Measurements from ENCODE around the gene LPIN2. TPM values are rescaled to one million over a fixed set of nuclear protein-coding genes. Genes with fewer than 3 reads are reported as not detected.

Gene LPIN2
- polyA plus RNA-seq, 3 donors from 2014 or later, result 17.3 to 80.1 (median 31.0) TPM

DNA sequence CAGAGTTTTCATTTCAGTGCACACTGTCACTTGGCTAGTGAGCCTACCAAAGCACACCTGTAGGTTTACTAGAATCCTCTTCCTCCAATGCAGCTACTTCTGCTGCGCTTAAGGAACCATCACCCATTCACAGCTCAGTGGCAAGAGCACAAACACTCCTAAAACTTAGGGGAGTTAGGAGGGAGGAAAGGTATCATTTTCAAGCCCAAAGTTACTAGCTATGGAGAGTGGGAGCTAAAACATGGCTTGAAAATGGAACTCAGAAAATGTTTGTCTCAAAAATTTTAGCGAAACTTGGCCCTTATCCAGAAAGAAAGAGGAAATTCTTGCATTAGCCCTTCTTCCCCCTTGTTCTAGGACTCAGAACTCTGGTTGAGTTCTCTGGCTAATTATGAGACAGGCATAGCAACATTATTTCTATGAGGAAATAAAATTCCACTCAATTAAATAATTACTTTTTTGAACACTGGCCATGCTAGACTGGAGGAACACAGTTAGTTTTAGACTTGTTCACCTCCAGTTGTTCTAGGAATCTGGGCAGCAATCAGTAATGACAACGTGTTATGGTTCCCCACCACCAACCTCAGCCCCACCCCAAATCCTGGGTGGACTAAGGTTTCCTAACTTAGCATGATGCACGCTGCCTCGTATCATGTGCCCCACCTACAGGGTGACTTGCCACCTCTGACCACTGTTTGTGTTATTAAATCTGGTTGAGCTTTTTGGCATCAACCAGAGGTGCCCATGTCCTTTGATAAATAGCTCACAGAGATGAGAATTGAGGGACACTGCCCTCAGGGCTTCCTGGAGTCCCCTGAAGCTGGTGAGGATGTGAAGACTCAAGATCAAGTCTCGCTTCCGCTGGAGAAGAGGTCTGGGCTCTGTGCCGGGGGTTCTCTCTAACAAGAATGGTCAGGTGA lies 32.8 kb downstream of the LPIN2 start:
- H3K4me1 Mint-ChIP-seq, result peaks cover 89 to 95% of the 10 kb centered on the region in 2 donors
- H3K36me3 Mint-ChIP-seq, result peaks cover 0 to 11% (median 0%) of the 10 kb centered on the region in 3 donors
- DNase-seq, result peak in 2 of 3 donors; percentile 26 to 41
- peaks cover 0 to 3% (median 2%) of the 10 kb centered on the region in 3 donors for H3K27me3 Mint-ChIP-seq (ENCODE audit: low read depth in 3 of 3)
- H3K27ac Mint-ChIP-seq, result peak overlapping the region; percentile 93 to 99 (median 97)
- no peaks in the 10 kb centered on the region for H3K9me3 Mint-ChIP-seq
- peak overlapping the region; percentile 84 to 98 (median 88) for H3K4me3 Mint-ChIP-seq

DNA sequence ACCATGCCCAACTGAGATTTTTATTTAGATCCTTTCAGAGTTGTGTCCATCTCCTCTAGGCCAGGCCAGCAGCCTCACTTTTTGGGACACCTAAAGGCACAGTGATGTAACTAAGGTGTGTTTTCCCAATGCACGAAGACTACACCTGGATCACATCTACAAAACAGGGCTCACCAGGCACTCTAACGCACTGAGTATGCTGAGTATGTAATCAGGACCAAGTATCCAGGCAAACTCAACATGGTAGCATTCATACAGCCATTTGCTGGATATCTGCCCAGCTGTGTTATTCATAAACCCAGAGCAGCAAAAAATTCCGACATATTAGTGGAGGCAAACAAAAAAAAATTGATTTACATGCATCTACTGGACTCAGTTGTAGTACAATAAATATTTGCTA lies 33.8 kb downstream of the LPIN2 start:
- peaks cover 86 to 95% of the 10 kb centered on the region in 2 donors for H3K4me1 Mint-ChIP-seq
- no peaks in the 10 kb centered on the region for H3K9me3 Mint-ChIP-seq
- peak overlapping the region; percentile 93 to 99 (median 97) for H3K27ac Mint-ChIP-seq
- H3K36me3 Mint-ChIP-seq, result peaks cover 0 to 11% (median 0%) of the 10 kb centered on the region in 3 donors
- DNase-seq, result no peak
- peak overlapping the region; percentile 84 to 98 (median 88) for H3K4me3 Mint-ChIP-seq
- H3K27me3 Mint-ChIP-seq (ENCODE audit: low read depth in 3 of 3), result peaks cover 0 to 3% (median 2%) of the 10 kb centered on the region in 3 donors

DNA sequence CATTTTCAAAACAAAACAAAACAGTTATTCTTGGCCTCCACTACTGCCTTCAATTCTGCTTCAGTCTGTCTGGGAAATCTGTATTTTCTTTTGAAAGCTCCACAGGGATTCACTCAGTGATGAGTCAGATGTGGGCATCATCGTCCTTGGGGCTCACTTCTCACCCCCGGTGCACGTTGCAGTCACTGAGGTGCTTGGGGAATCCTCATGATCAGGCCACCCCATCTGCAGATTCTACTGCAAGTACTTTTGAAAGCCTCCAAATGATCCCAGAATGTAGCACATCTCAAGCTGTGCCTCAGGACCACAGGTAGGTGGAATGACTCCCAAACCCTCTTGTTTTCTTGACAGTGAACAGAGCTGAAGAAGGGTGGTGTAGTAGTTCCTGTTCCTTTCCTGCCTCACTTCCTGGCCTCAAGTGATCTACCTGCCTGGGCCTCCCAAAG lies 34.3 kb downstream of the LPIN2 start:
- H3K36me3 Mint-ChIP-seq, result peaks cover 0 to 11% (median 0%) of the 10 kb centered on the region in 3 donors

DNA sequence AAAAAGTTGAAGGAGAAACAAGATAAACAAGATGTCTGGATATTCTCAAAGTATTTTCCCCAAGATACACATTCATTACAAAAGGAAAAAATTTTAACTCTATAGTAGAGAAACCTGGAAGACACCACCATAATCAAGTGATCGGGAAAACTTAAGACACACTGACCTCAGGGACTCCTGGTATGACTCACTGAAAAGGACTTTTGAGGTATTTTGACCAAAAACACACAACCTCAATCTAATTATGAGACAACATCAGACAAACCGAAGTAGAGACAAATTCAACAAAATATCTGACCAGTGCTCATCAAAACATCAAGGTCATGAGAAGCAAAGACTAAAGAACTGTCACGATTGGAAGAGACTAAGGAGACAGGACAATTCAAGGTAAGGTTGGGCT lies 34.7 kb downstream of the LPIN2 start:
- Mint-ChIP-seq H3K27me3 (ENCODE audit: low read depth in 3 of 3) (peaks cover 0 to 3% (median 2%) of the 10 kb centered on the region in 3 donors), H3K36me3 (peaks cover 0 to 11% (median 0%) of the 10 kb centered on the region in 3 donors), H3K27ac (peak overlapping the region; percentile 93 to 99 (median 97)), H3K4me1 (peaks cover 87 to 92% of the 10 kb centered on the region in 2 donors), H3K4me3 (peak overlapping the region; percentile 84 to 98 (median 88)), H3K9me3 (no peaks in the 10 kb centered on the region)
- no peak for DNase-seq

More for the DNA sequence above, 34.3 kb downstream of the LPIN2 start:
- peak overlapping the region; percentile 93 to 99 (median 97) for H3K27ac Mint-ChIP-seq
- H3K27me3 Mint-ChIP-seq (ENCODE audit: low read depth in 3 of 3), result peaks cover 0 to 3% (median 2%) of the 10 kb centered on the region in 3 donors
- H3K4me1 Mint-ChIP-seq, result peaks cover 85 to 92% of the 10 kb centered on the region in 2 donors
- H3K9me3 Mint-ChIP-seq, result no peaks in the 10 kb centered on the region
- DNase-seq, result no peak
- peak overlapping the region; percentile 84 to 98 (median 88) for H3K4me3 Mint-ChIP-seq

DNA sequence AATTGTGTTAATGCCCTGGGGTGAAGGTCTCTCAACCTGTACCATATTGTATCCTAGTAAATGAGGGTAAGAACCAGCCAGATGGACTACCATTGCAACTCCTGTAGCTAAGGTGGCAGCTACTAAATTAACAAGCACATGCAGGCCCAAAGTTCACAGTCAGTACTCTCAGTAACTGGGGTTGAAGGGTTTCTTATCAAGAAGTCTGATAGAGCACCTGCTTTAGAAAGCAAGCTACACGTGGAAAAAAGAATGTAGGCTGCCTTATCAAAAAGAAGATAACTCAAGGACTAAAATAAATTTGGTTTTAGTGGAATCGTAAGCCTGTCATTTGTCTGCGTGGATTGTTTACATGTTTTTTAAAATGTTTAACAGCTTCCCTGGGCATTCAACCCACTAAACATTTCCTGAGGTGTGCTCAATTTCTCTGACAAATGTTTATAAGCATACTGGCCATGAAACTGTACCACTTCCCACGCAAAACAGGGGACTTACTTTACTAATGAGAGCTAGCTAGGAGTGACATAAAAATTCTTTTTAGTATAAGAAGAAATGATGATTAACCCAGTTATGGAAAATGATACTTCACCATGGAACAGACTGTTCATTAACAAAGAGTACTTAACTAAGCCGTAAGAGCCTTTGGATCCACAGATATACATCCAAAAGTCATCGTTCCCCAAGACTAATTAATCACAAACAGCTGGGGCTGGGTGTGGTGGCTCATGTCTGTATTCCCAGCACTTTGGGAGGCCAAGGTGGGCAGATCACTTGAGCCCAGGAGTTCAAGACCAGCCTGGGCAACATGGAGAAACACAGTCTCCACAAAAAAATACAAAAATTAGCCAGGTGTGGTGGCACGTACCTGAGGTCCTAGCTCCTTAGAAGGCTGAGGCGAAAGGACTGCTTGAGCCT lies 36.5 kb downstream of the LPIN2 start:
- DNase-seq, result no peak
- H3K9me3 Mint-ChIP-seq, result no peaks in the 10 kb centered on the region

DNA sequence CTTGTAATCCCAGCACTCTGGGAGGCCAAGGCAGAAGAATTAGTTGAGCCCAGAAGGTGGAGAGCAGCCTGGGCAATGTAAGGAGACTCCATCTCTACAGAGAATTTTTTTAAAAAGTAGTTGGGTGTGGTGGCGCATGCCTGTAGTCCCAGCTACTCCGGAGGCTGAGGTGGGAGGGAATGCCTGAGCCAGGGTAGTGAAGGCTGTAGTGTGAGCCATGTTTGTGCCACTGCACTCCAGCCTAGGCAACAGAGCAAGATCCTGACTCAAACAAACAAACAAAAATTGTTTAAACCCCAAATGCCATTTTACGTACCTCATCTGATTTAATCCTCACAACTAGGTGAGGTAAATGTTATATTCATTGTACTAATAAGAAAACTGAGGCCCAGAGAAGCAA lies 38.2 kb downstream of the LPIN2 start:
- H3K27ac Mint-ChIP-seq, result peak overlapping the region in 5 of 6 donors; percentile 41 to 63 (median 60)
- no peak for DNase-seq
- no peaks in the 10 kb centered on the region for H3K9me3 Mint-ChIP-seq
- H3K36me3 Mint-ChIP-seq, result peaks cover 0 to 11% (median 0%) of the 10 kb centered on the region in 3 donors
- peaks cover 87 to 92% of the 10 kb centered on the region in 2 donors for H3K4me1 Mint-ChIP-seq
- no peak overlapping the region for H3K4me3 Mint-ChIP-seq
- peaks cover 0 to 12% (median 11%) of the 10 kb centered on the region in 3 donors for H3K27me3 Mint-ChIP-seq (ENCODE audit: low read depth in 3 of 3)

More for the DNA sequence above, 36.5 kb downstream of the LPIN2 start:
- Mint-ChIP-seq H3K4me3 (peak overlapping the region; percentile 15 to 77 (median 44)), H3K4me1 (peaks cover 87 to 92% of the 10 kb centered on the region in 2 donors), H3K36me3 (peaks cover 0 to 11% (median 0%) of the 10 kb centered on the region in 3 donors), H3K27me3 (ENCODE audit: low read depth in 3 of 3) (peaks cover 2 to 11% (median 5%) of the 10 kb centered on the region in 3 donors), H3K27ac (peak overlapping the region; percentile 86 to 94 (median 90))

DNA sequence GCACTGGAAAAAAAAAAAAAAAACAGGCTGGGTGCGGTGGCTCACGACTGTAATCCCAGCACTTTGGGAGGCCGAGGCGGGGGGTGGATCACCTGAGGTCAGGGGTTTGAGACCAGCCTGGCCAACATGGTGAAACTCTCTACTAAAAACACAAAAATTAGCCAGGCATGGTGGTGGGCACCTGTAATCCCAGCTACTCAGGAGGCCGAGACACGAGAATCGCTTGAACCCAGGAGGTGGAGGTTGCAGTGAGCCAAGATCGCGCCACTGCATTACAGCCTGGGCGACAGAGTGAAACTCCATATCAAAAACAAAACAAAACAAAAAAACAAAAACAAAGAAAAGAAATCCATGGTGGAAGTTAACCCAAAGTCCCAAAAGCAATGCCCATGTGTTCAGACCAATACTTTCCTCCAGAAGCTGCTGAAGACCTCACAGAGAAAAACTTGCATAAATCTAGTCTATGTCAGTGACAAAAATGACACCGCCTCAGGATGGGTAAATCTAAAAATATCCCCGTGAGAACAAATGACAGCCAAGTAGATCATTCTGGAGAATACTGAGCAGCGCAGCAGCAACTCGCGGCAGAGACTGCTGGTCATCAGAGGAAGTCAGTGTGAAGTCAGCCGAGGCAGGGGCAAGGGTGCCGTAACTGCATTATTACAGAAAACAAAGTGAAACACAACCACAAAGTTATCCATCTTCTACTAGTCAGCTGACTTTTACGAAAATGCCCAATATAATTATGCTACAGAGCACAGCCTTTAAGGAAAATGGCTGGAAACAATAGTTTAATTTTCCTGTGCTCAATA lies 41.0 kb downstream of the LPIN2 start:
- H3K36me3 Mint-ChIP-seq, result peaks cover 0 to 5% (median 0%) of the 10 kb centered on the region in 3 donors
- DNase-seq, result peak; percentile 84 to 88 (median 87)

DNA sequence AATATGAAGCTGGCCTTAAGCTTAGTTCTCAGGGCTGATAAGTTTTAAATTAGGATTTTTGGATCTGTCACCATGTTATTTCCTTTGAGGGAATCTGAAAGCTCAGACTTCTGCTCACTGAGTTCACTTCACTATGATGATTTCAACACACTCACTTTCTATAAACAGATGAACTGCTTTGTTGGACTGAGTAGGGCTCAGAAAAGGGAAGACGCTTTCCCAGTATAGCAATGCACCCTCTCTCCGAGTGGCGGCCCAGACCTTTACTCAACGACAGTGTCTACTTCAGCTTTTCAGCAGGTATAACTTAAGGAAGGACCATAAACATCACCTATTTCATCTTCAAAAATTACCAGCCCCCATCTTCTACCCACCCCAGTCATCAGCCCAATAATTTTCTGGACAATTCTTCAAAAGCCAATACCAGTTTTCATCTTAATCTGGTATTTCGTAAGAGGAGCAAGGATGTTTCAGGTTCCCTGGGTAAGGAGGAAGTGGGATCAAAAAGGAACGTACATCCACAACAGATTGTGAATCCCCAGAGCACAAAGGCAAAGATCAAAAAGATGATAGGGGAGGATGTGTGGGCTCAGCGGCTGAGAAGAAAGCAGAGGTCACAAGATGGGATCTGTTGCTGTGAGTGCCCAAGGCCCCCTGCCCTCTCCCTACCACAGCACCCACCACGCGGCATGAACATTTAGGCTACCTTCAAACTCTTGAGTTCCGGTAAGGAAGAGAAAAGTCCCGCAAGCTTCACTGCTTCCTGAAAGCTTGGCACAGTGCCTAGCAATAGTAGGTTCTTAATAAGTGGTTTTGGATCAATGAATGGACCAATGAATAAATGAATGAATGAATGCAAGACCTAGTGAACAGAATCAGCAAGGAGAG lies 41.9 kb downstream of the LPIN2 start:
- DNase-seq, result peak; percentile 60 to 67 (median 66)
- Mint-ChIP-seq H3K36me3 (peaks cover 0 to 3% (median 0%) of the 10 kb centered on the region in 3 donors), H3K4me1 (peaks cover 82 to 90% of the 10 kb centered on the region in 2 donors), H3K4me3 (peak overlapping the region; percentile 80 to 86 (median 83)), H3K9me3 (no peaks in the 10 kb centered on the region), H3K27ac (peak overlapping the region; percentile 96 to 100 (median 98)), H3K27me3 (ENCODE audit: low read depth in 3 of 3) (peaks cover 0 to 12% (median 11%) of the 10 kb centered on the region in 3 donors)

More for the DNA sequence above, 41.0 kb downstream of the LPIN2 start:
- Mint-ChIP-seq H3K27me3 (ENCODE audit: low read depth in 3 of 3) (peaks cover 0 to 12% (median 11%) of the 10 kb centered on the region in 3 donors), H3K27ac (peak overlapping the region; percentile 96 to 100 (median 98)), H3K4me3 (peak overlapping the region; percentile 80 to 86 (median 83)), H3K4me1 (peaks cover 82 to 90% of the 10 kb centered on the region in 2 donors), H3K9me3 (no peaks in the 10 kb centered on the region)

DNA sequence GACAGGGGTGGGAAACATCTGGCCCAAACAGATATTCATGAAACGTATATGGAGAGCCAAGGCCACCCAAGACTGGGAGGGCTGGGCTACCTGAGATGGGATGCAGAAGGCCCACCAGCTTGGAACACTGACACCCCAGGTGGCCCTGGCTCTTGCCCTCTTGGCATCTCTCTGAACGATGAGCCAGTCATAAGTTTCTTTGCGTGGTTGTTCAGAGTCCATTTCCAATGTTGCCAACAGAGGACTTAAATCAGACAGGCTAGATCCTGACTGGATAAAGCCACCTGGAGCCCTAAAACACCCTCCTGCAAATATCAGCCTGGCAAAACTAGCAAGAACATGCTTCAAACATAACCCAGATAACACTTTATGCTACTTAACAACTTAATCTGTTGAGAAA lies 42.6 kb downstream of the LPIN2 start:
- H3K27ac Mint-ChIP-seq, result peak overlapping the region; percentile 96 to 100 (median 98)
- peaks cover 0 to 12% (median 11%) of the 10 kb centered on the region in 3 donors for H3K27me3 Mint-ChIP-seq (ENCODE audit: low read depth in 3 of 3)
- DNase-seq, result no peak
- peaks cover 81 to 91% of the 10 kb centered on the region in 2 donors for H3K4me1 Mint-ChIP-seq
- H3K9me3 Mint-ChIP-seq, result no peaks in the 10 kb centered on the region
- peak overlapping the region; percentile 56 to 86 (median 83) for H3K4me3 Mint-ChIP-seq
- no peaks in the 10 kb centered on the region for H3K36me3 Mint-ChIP-seq

DNA sequence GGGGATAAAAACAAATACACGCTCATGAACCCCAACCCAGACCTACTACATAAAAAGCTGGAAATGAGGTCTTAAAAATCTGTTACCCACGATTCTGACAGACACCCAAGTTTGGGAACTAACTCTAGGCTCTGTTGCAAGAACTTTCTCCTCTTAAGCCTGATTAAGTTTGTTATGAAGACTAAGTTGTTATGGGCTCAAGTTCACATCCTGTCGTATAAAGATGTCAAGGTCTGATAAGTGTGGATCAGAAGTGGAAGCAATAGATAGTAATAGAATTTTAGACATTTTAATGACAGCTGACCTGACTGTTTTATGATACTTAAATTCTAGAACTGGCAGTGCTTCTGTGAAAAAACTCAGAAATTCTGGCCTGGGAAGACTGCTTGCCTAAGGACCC lies 43.2 kb downstream of the LPIN2 start:
- DNase-seq, result no peak
- peaks cover 0 to 12% (median 11%) of the 10 kb centered on the region in 3 donors for H3K27me3 Mint-ChIP-seq (ENCODE audit: low read depth in 3 of 3)
- no peaks in the 10 kb centered on the region for H3K9me3 Mint-ChIP-seq
- H3K36me3 Mint-ChIP-seq, result peaks cover 0 to 2% (median 2%) of the 10 kb centered on the region in 3 donors
- H3K27ac Mint-ChIP-seq, result peak overlapping the region; percentile 96 to 100 (median 98)
- H3K4me3 Mint-ChIP-seq, result peak overlapping the region; percentile 56 to 86 (median 83)
- peaks cover 84 to 94% of the 10 kb centered on the region in 2 donors for H3K4me1 Mint-ChIP-seq

DNA sequence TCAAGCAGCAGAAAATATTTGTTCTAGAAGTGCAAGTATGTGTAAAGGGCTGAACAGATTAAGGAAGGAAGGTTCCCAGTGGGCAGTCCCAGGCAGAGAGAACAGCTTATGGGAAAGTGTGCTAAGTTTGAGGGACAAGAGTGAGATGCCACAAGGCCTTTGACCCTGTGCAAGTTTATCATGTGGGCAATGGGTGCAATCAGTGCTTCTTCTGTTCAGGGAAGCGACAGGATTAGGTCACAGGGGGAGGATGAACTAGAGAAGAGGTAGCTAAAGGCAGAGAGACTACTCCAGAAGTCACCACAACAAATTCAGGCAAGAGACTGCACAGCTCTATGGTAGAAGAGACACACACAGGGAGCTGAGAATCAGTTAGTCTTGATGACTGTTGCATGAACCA lies 44.3 kb downstream of the LPIN2 start:
- DNase-seq, result no peak
- peak overlapping the region; percentile 96 to 100 (median 98) for H3K27ac Mint-ChIP-seq
- H3K4me1 Mint-ChIP-seq, result peaks cover 84 to 97% of the 10 kb centered on the region in 2 donors
- peaks cover 0 to 5% (median 4%) of the 10 kb centered on the region in 3 donors for H3K36me3 Mint-ChIP-seq
- no peaks in the 10 kb centered on the region for H3K9me3 Mint-ChIP-seq
- H3K27me3 Mint-ChIP-seq (ENCODE audit: low read depth in 3 of 3), result peaks cover 0 to 12% (median 11%) of the 10 kb centered on the region in 3 donors
- H3K4me3 Mint-ChIP-seq, result peak overlapping the region; percentile 18 to 83 (median 56)

All from immature natural killer cell (primary cell).